ENCODE measurements around the gene CIRBP. TPM values are rescaled to one million over a fixed set of nuclear protein-coding genes. Genes with fewer than 3 reads are reported as not detected.
A peak's percentile ranks its signal among the peaks of the same experiment; 100 is the strongest.

Gene CIRBP
- total and polyA plus RNA-seq, 9 of the 15 experiments (the other 6 are each of a cell fraction or from before 2014, with no cell fraction given), result 20.5 to 327 (median 176) TPM

- TF ChIP-seq, protein P1, sequence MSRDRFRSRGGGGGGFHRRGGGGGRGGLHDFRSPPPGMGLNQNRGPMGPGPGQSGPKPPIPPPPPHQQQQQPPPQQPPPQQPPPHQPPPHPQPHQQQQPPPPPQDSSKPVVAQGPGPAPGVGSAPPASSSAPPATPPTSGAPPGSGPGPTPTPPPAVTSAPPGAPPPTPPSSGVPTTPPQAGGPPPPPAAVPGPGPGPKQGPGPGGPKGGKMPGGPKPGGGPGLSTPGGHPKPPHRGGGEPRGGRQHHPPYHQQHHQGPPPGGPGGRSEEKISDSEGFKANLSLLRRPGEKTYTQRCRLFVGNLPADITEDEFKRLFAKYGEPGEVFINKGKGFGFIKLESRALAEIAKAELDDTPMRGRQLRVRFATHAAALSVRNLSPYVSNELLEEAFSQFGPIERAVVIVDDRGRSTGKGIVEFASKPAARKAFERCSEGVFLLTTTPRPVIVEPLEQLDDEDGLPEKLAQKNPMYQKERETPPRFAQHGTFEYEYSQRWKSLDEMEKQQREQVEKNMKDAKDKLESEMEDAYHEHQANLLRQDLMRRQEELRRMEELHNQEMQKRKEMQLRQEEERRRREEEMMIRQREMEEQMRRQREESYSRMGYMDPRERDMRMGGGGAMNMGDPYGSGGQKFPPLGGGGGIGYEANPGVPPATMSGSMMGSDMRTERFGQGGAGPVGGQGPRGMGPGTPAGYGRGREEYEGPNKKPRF (IDR thresholded peaks at IDR 0.05; ENCODE audit: low read depth, low read length), result no peak
- TF ChIP-seq OTX1 (CRISPR knock-in tag; IDR thresholded peaks at IDR 0.05) (no peak), CBX1 (IDR thresholded peaks at IDR 0.05; ENCODE audit: low read depth) (peak; percentile 91), TBP (optimal IDR thresholded peaks at IDR 0.05; ENCODE audit: low read depth, low read length) (peak; percentile 11), ETS2 (tag; IDR thresholded peaks at IDR 0.05; ENCODE audit: borderline replicate concordance, poor library complexity, severe bottlenecking) (no peak), GTF2B (IDR thresholded peaks at IDR 0.05; ENCODE audit: extremely low read depth, insufficient read length) (no peak), NR4A1 (CRISPR knock-in tag; IDR thresholded peaks at IDR 0.05) (no peak), NR4A1 (tag; IDR thresholded peaks at IDR 0.05) (peak; percentile 57; the same call in 1 of the 2 replicates), JUN (IDR thresholded peaks at IDR 0.05; ENCODE audit: borderline replicate concordance, low read depth, low read length) (no peak), JUN (CRISPR knock-in tag; IDR thresholded peaks at IDR 0.05; ENCODE audit: borderline replicate concordance) (no peak), NFE2L1 (tag; IDR thresholded peaks at IDR 0.05; ENCODE audit: borderline replicate concordance, low read depth) (no peak), BCL6 (CRISPR knock-in tag; IDR thresholded peaks at IDR 0.05) (no peak), LCOR (CRISPR knock-in tag; IDR thresholded peaks at IDR 0.05) (peak; percentile 51; the same call in 1 of the 2 replicates), HDAC6 (IDR thresholded peaks at IDR 0.05; ENCODE audit: low read depth, low read length) (no peak), PHF8 (IDR thresholded peaks at IDR 0.05; ENCODE audit: borderline replicate concordance, low read length) (no peak), ZNF263 (CRISPR knock-in tag; IDR thresholded peaks at IDR 0.05; ENCODE audit: borderline replicate concordance) (no peak; the same call in none of the 2 replicates), ZNF24 (IDR thresholded peaks at IDR 0.05) (no peak), POLR3G (IDR thresholded peaks at IDR 0.05; ENCODE audit: extremely low read depth, insufficient read length, insufficient replicate concordance) (no peak), ZNF699 (CRISPR knock-in tag; IDR thresholded peaks at IDR 0.05; ENCODE audit: insufficient replicate concordance) (no peak)
- TF ChIP-seq, protein P2, sequence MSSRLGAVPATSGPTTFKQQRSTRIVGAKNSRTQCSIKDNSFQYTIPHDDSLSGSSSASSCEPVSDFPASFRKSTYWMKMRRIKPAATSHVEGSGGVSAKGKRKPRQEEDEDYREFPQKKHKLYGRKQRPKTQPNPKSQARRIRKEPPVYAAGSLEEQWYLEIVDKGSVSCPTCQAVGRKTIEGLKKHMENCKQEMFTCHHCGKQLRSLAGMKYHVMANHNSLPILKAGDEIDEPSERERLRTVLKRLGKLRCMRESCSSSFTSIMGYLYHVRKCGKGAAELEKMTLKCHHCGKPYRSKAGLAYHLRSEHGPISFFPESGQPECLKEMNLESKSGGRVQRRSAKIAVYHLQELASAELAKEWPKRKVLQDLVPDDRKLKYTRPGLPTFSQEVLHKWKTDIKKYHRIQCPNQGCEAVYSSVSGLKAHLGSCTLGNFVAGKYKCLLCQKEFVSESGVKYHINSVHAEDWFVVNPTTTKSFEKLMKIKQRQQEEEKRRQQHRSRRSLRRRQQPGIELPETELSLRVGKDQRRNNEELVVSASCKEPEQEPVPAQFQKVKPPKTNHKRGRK (tag; IDR thresholded peaks at IDR 0.05), result no peak
- TF ChIP-seq, protein P3, sequence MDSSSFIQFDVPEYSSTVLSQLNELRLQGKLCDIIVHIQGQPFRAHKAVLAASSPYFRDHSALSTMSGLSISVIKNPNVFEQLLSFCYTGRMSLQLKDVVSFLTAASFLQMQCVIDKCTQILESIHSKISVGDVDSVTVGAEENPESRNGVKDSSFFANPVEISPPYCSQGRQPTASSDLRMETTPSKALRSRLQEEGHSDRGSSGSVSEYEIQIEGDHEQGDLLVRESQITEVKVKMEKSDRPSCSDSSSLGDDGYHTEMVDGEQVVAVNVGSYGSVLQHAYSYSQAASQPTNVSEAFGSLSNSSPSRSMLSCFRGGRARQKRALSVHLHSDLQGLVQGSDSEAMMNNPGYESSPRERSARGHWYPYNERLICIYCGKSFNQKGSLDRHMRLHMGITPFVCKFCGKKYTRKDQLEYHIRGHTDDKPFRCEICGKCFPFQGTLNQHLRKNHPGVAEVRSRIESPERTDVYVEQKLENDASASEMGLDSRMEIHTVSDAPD (CRISPR knock-in tag; IDR thresholded peaks at IDR 0.05), result no peak
- TF ChIP-seq, protein P4, sequence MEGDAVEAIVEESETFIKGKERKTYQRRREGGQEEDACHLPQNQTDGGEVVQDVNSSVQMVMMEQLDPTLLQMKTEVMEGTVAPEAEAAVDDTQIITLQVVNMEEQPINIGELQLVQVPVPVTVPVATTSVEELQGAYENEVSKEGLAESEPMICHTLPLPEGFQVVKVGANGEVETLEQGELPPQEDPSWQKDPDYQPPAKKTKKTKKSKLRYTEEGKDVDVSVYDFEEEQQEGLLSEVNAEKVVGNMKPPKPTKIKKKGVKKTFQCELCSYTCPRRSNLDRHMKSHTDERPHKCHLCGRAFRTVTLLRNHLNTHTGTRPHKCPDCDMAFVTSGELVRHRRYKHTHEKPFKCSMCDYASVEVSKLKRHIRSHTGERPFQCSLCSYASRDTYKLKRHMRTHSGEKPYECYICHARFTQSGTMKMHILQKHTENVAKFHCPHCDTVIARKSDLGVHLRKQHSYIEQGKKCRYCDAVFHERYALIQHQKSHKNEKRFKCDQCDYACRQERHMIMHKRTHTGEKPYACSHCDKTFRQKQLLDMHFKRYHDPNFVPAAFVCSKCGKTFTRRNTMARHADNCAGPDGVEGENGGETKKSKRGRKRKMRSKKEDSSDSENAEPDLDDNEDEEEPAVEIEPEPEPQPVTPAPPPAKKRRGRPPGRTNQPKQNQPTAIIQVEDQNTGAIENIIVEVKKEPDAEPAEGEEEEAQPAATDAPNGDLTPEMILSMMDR (IDR thresholded peaks at IDR 0.05 in 2 of 3, conservative IDR thresholded peaks at IDR 0.05 in 1 of 3; ENCODE audit: insufficient read depth in 2 of 3, low read depth in 1 of 3, low read length in 3 of 3), result no peak
Measured at GRCh38 chr19:1247748-1248138, 21.4 kb upstream of the CIRBP start (continued).

Data from K562 (cell line).